HCT116 (cell line): ENCODE results near the gene MXD1. TPM values are rescaled to one million over a fixed set of nuclear protein-coding genes. Genes with fewer than 3 reads are reported as not detected.

ENCODE experiments used
- ATAC-seq: fragments of 200-7000 bp; cut with Tn5 transposase; 2 replicates; pipeline ENCODE4 v1.9.1; 2020; ENCODE audit warnings: mild to moderate bottlenecking, moderate library complexity
- BruUV-seq: library from RNA; stranded (reverse); fragments of 400-500 nt; replicated peaks from 2 replicates; lab custom pipeline; 2021; lab: Mats Ljungman, UMichigan
- CTCF ChIA-PET: fragments of 300-600 bp; sonication (Branson Sonifier 250); formaldehyde crosslinking; loops from one replicate; lab custom pipeline; 2021; ENCODE audit warnings: antibody characterized with exemption; lab: Charles Lee
- POLR2A ChIA-PET: fragments of 300-600, 350-600 bp; sonication (Branson Sonifier 250); formaldehyde crosslinking; loops from one replicate; lab custom pipeline; 2021; ENCODE audit warnings: antibody characterized with exemption; lab: Charles Lee
- RAD21 ChIA-PET, 2 experiments: fragments of 300-600 bp; sonication (Branson Sonifier 250); formaldehyde crosslinking; loops; one replicate each; lab custom pipeline; 2023; ENCODE audit warnings: low total read pairs in 2 of 2; ENCODE audit not compliant: uncharacterized antibody in 2 of 2, unreplicated experiment in 2 of 2, low non-redundant PET in 1 of 2; lab: Charles Lee
- DNase-seq: peaks from one replicate; pipeline ENCODE4 v3.0.0-alpha.2; 2010; ENCODE audit warnings: low read depth, low spot score
- H2AFZ ChIP-seq: fragments of 200-600 bp; shearing (Covaris generic), sonication (generic); 2 replicates; pipeline ENCODE4 v1.6.1; 2017; ENCODE audit warnings: low read depth, mixed run types, mixed read lengths, antibody characterized with exemption, low read length; ENCODE audit not compliant: poor library complexity, severe bottlenecking
- H3K27ac ChIP-seq: 2 replicates; pipeline ENCODE4 v1.5.1; 2012; ENCODE audit warnings: low read depth, low read length
- H3K27me3 ChIP-seq: fragments of 200-600 bp; sonication (generic); 2 replicates; pipeline ENCODE4 v1.6.1; 2016; ENCODE audit warnings: mixed run types, low read length, mixed read lengths; ENCODE audit not compliant: insufficient read depth
- H3K36me3 ChIP-seq, 2 experiments: fragments of 200-500 bp in 1 of 2; fragments of 200-600 bp in 1 of 2; sonication (Bioruptor generic) in 1 of 2; sonication (generic) in 1 of 2; 2 replicates each; pipeline versions ENCODE4 v1.5.1 to v1.6.1; 2014 to 2016; ENCODE audit warnings: low read length in 2 of 2, inconsistent platforms in 1 of 2, mixed read lengths in 1 of 2, mixed run types in 1 of 2; ENCODE audit not compliant: insufficient read depth in 2 of 2, control insufficient read depth in 1 of 2
- H3K4me1 ChIP-seq, 2 experiments: fragments of 200-600 bp in 1 of 2; sonication (generic) in 1 of 2; 2 replicates each; pipeline versions ENCODE4 v1.5.1 to v1.6.1; 2012 to 2017; ENCODE audit warnings: low read length in 2 of 2, inconsistent platforms in 1 of 2, mild to moderate bottlenecking in 1 of 2, mixed read lengths in 1 of 2, mixed run types in 1 of 2, moderate library complexity in 1 of 2; ENCODE audit not compliant: insufficient read depth in 2 of 2, control insufficient read depth in 1 of 2
- H3K4me2 ChIP-seq: fragments of 200-600 bp; sonication (generic); 2 replicates; pipeline ENCODE4 v1.6.1; 2017; ENCODE audit warnings: mixed run types, low read length, mixed read lengths
- H3K4me3 ChIP-seq, 2 experiments: fragments of 200-600 bp in 1 of 2; sonication (generic) in 1 of 2; replicated peaks in 1 of 2; 2 replicates each; pipeline ENCODE4 v1.5.1; 2011 to 2016; ENCODE audit warnings: low read length in 2 of 2, control low read depth in 1 of 2, low read depth in 1 of 2, mild to moderate bottlenecking in 1 of 2, mixed read lengths in 1 of 2, mixed run types in 1 of 2
- H3K79me2 ChIP-seq: fragments of 200-600 bp; sonication (generic); 2 replicates; pipeline ENCODE4 v1.6.1; 2017; ENCODE audit warnings: mild to moderate bottlenecking, mixed run types, low read length, moderate library complexity, mixed read lengths; ENCODE audit not compliant: insufficient read depth
- H3K9ac ChIP-seq: fragments of 200-600 bp; sonication (generic); 2 replicates; pipeline ENCODE4 v1.6.1; 2016; ENCODE audit warnings: low read length, mixed read lengths
- H3K9me2 ChIP-seq: fragments of 200-600 bp; sonication (generic), shearing (Covaris generic); 2 replicates; pipeline ENCODE4 v1.6.1; 2017; ENCODE audit warnings: mixed run types, mild to moderate bottlenecking, moderate library complexity; ENCODE audit not compliant: insufficient read depth
- H3K9me3 ChIP-seq, 2 experiments: fragments of 200-500 bp in 1 of 2; fragments of 200-600 bp in 1 of 2; sonication (Bioruptor generic) in 1 of 2; sonication (generic) in 1 of 2; 2 replicates each; pipeline ENCODE4 v1.6.1; 2014 to 2017; ENCODE audit warnings: low read length in 2 of 2, mixed read lengths in 2 of 2, inconsistent platforms in 1 of 2, low read depth in 1 of 2, mild to moderate bottlenecking in 1 of 2, mixed run types in 1 of 2, moderate library complexity in 1 of 2; ENCODE audit not compliant: control insufficient read depth in 1 of 2, insufficient read depth in 1 of 2
- H4K20me1 ChIP-seq: fragments of 200-600 bp; sonication (generic), shearing (Covaris generic); 2 replicates; pipeline ENCODE4 v1.6.1; 2017; ENCODE audit warnings: mixed run types, mild to moderate bottlenecking, moderate library complexity; ENCODE audit not compliant: insufficient read depth
- CBX3 ChIP-seq: IDR thresholded peaks from 2 replicates; pipeline ENCODE4 v1.6.1; 2012; ENCODE audit warnings: low read depth
- CTCF ChIP-seq, 3 experiments: fragments of 200-600 bp in 1 of 3; sonication (generic) in 1 of 3; IDR thresholded peaks in 2 of 3; conservative IDR thresholded peaks in 1 of 3; 2 replicates each; pipeline ENCODE4 v1.5.1; 2012 to 2017; ENCODE audit warnings: low read depth in 2 of 3, low read length in 2 of 3, antibody characterized with exemption in 1 of 3, borderline replicate concordance in 1 of 3, control low read depth in 1 of 3, mild to moderate bottlenecking in 1 of 3, mixed read lengths in 1 of 3, mixed run types in 1 of 3, moderate library complexity in 1 of 3; ENCODE audit not compliant: insufficient read depth in 1 of 3
- EZH2 ChIP-seq: fragments of 200-600 bp; sonication (generic); IDR thresholded peaks from 2 replicates; pipeline ENCODE4 v1.6.1; 2017; ENCODE audit warnings: antibody characterized with exemption, mixed run types
- EZH2phosphoT487 ChIP-seq: fragments of 200-600 bp; IDR thresholded peaks from 2 replicates; pipeline ENCODE4 v1.6.1; 2018; ENCODE audit warnings: antibody characterized with exemption, borderline replicate concordance
- FOSL1 ChIP-seq: IDR thresholded peaks from 2 replicates; pipeline ENCODE4 v1.6.1; 2012; ENCODE audit warnings: low read depth
- MAX ChIP-seq: IDR thresholded peaks from 2 replicates; pipeline ENCODE4 v1.6.1; 2012
- POLR2A ChIP-seq: IDR thresholded peaks from 2 replicates; pipeline ENCODE4 v1.7.0; 2011; ENCODE audit warnings: borderline replicate concordance; ENCODE audit not compliant: insufficient read depth, insufficient read length; ENCODE audit errors: extremely low read depth
- RAD21 ChIP-seq: IDR thresholded peaks from 2 replicates; pipeline ENCODE4 v1.6.1; 2012; ENCODE audit warnings: low read depth, mild to moderate bottlenecking
- SP1 ChIP-seq: IDR thresholded peaks from 2 replicates; pipeline ENCODE4 v1.6.1; 2012; ENCODE audit warnings: low read depth
- SRF ChIP-seq: IDR thresholded peaks from 2 replicates; pipeline ENCODE4 v1.6.1; 2012; ENCODE audit warnings: low read depth
- ZFX ChIP-seq: fragments of 450-650 bp; IDR thresholded peaks from 2 replicates; pipeline ENCODE4 v1.6.1; 2017
- intact Hi-C: fragments of 100-400 bp; cut with micrococcal nuclease; formaldehyde crosslinking; loops from 2 replicates; pipeline ENCODE4 v1.10.0; 2022
- total RNA-seq: library from RNA; stranded (reverse); gene quantifications from one replicate; pipeline ENCODE4 v1.2.1, GENCODE V29; 2021; ENCODE audit not compliant: unreplicated experiment
- TF ChIP-seq, protein P1 (sequence below): IDR thresholded peaks from 2 replicates; pipeline ENCODE4 v1.6.1; 2012; ENCODE audit warnings: low read depth
- TF ChIP-seq, protein P2 (sequence below): IDR thresholded peaks from 2 replicates; pipeline ENCODE4 v1.6.1; 2011; ENCODE audit warnings: mild to moderate bottlenecking, low read length, moderate library complexity; ENCODE audit not compliant: insufficient replicate concordance; ENCODE audit errors: extremely low read depth

MXD1 gene
- total RNA-seq, 1 experiment from 2014 or later: 10.3 TPM

DNA sequence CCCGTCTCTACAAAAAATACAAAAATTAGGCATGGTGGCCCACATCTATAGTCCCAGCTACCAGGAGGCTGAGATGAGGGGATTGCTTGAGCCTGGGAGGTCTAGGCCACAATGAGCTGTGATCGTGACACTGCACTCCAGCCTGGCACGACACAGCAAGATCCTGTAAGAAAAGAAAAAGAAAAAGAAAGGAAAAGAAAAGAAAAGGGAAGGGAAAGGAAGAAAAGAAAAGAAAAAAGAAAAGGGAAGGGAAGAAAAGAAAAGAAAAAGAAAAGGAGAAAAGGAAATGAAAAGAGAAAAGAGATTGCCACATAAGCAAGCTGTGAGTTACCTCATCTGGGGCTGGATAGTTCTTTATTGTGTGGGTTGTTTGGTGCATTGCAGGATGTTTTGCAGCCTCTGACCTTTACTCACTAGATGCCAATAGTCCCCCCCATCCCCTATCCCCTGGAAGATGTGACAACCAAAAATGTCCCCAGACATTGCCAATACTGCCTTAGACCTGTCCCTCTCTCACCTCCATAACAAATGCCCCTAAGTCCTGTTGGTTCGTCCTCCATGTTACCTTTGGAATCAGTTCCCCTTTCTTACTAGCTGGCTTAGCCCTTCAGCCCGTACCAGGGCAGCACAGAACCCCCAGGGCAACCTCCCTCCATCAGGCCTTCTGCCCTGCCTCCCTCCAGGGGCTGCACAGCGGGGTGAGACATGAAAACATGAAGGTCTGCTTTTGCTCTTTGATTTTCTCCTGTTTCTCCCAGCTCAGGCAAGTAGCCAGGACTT lies 37.6 kb downstream of the MXD1 start (continued):
- TF ChIP-seq RAD21: no peak
- TF ChIP-seq EZH2: no peak
- TF ChIP-seq CTCF (IDR thresholded peaks at IDR 0.05 in 2 of 3, conservative IDR thresholded peaks at IDR 0.05 in 1 of 3; ENCODE audit: borderline replicate concordance in 1 of 3, insufficient read depth in 1 of 3, low read depth in 2 of 3, low read length in 2 of 3): no peak
- no peak for TF ChIP-seq SP1
- TF ChIP-seq POLR2A: no peak

GRCh38 chr2:69954084-69954483 lies 39.2 kb downstream of the MXD1 start:
- Histone ChIP-seq H3K9ac (no peak overlapping the region), H3K36me3 (no peaks in the 10 kb centered on the region), H3K4me3 (no peak overlapping the region), H3K4me1 (no peaks in the 10 kb centered on the region), H3K9me2 (no peaks in the 10 kb centered on the region), H3K27me3 (peaks cover 6% of the 10 kb centered on the region; the same call in 1 of the 2 replicates), H2AFZ (no peak overlapping the region), H3K9me3 (no peaks in the 10 kb centered on the region), H3K27ac (no peak overlapping the region), H4K20me1 (no peaks in the 10 kb centered on the region), H3K4me2 (no peak overlapping the region), H3K79me2 (no peaks in the 10 kb centered on the region)
- ATAC-seq (peak; percentile 40; the same call in 1 of the 2 replicates), DNase-seq (no peak)
- ChIA-PET CTCF (no interaction called here), RAD21 (no interaction called here), POLR2A (no interaction called here)
- intact Hi-C loops: no loop called here
- BruUV-seq: no TSS peak
- TF ChIP-seq, protein P1, sequence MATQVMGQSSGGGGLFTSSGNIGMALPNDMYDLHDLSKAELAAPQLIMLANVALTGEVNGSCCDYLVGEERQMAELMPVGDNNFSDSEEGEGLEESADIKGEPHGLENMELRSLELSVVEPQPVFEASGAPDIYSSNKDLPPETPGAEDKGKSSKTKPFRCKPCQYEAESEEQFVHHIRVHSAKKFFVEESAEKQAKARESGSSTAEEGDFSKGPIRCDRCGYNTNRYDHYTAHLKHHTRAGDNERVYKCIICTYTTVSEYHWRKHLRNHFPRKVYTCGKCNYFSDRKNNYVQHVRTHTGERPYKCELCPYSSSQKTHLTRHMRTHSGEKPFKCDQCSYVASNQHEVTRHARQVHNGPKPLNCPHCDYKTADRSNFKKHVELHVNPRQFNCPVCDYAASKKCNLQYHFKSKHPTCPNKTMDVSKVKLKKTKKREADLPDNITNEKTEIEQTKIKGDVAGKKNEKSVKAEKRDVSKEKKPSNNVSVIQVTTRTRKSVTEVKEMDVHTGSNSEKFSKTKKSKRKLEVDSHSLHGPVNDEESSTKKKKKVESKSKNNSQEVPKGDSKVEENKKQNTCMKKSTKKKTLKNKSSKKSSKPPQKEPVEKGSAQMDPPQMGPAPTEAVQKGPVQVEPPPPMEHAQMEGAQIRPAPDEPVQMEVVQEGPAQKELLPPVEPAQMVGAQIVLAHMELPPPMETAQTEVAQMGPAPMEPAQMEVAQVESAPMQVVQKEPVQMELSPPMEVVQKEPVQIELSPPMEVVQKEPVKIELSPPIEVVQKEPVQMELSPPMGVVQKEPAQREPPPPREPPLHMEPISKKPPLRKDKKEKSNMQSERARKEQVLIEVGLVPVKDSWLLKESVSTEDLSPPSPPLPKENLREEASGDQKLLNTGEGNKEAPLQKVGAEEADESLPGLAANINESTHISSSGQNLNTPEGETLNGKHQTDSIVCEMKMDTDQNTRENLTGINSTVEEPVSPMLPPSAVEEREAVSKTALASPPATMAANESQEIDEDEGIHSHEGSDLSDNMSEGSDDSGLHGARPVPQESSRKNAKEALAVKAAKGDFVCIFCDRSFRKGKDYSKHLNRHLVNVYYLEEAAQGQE: no peak
- no peak for TF ChIP-seq CBX3
- no peak for TF ChIP-seq MAX
- no peak for TF ChIP-seq POLR2A
- TF ChIP-seq, protein P2, sequence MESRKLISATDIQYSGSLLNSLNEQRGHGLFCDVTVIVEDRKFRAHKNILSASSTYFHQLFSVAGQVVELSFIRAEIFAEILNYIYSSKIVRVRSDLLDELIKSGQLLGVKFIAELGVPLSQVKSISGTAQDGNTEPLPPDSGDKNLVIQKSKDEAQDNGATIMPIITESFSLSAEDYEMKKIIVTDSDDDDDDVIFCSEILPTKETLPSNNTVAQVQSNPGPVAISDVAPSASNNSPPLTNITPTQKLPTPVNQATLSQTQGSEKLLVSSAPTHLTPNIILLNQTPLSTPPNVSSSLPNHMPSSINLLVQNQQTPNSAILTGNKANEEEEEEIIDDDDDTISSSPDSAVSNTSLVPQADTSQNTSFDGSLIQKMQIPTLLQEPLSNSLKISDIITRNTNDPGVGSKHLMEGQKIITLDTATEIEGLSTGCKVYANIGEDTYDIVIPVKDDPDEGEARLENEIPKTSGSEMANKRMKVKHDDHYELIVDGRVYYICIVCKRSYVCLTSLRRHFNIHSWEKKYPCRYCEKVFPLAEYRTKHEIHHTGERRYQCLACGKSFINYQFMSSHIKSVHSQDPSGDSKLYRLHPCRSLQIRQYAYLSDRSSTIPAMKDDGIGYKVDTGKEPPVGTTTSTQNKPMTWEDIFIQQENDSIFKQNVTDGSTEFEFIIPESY: no peak
- no peak for TF ChIP-seq FOSL1
- no peak for TF ChIP-seq RAD21
- no peak for TF ChIP-seq EZH2phosphoT487
- no peak for TF ChIP-seq CTCF (IDR thresholded peaks at IDR 0.05 in 2 of 3, conservative IDR thresholded peaks at IDR 0.05 in 1 of 3; ENCODE audit: borderline replicate concordance in 1 of 3, insufficient read depth in 1 of 3, low read depth in 2 of 3, low read length in 2 of 3)
- TF ChIP-seq SRF: no peak
- TF ChIP-seq ZFX: no peak
- TF ChIP-seq EZH2: no peak
